ENCODE measurements around the gene HES3.

GRCh38 chr1:6256645-6257044 is 12.7 kb downstream of the HES3 start:
- TF ChIP-seq ZNF274 (IDR thresholded peaks at IDR 0.05; ENCODE audit: low read depth, low read length) (no peak), SUZ12 (IDR thresholded peaks at IDR 0.05; ENCODE audit: extremely low read depth, insufficient read depth, insufficient read length) (no peak), YY1 (IDR thresholded peaks at IDR 0.05; ENCODE audit: insufficient read depth, insufficient read length) (no peak)
